WTC11 (cell line): ENCODE measurements around the gene HLA-F. TPM values are rescaled to one million over a fixed set of nuclear protein-coding genes. Genes with fewer than 3 reads are reported as not detected.

ENCODE experiments used
- ATAC-seq: fragments of 200-7000 bp; cut with Tn5 transposase; 2 replicates; pipeline ENCODE4 v1.10.0; 2021; ENCODE audit warnings: mild to moderate bottlenecking, moderate library complexity
- CTCF ChIA-PET: fragments of 300-600 bp; sonication (Branson Sonifier 250); formaldehyde crosslinking; loops from one replicate; lab custom pipeline; 2021; ENCODE audit warnings: antibody characterized with exemption; lab: Charles Lee
- POLR2A ChIA-PET: fragments of 350-600 bp; sonication (Branson Sonifier 250); formaldehyde crosslinking; loops from one replicate; lab custom pipeline; 2021; ENCODE audit warnings: antibody characterized with exemption; lab: Charles Lee
- DNase-seq: peaks from one replicate; pipeline ENCODE4 v3.0.0; 2021; ENCODE audit warnings: low spot score
- H3K27ac Mint-ChIP-seq: 2 replicates; pipeline ENCODE4 v1.8.0; 2021; ENCODE audit warnings: mixed read lengths
- H3K27me3 Mint-ChIP-seq: 2 replicates; pipeline ENCODE4 v1.8.0; 2021; ENCODE audit warnings: low read depth, mild to moderate bottlenecking, moderate library complexity, mixed read lengths
- H3K36me3 Mint-ChIP-seq: 2 replicates; pipeline ENCODE4 v1.8.0; 2021; ENCODE audit warnings: mixed read lengths
- H3K4me1 Mint-ChIP-seq: 2 replicates; pipeline ENCODE4 v1.8.0; 2022; ENCODE audit warnings: mixed read lengths
- H3K4me3 Mint-ChIP-seq: 2 replicates; pipeline ENCODE4 v1.8.0; 2021; ENCODE audit warnings: mild to moderate bottlenecking, moderate library complexity, mixed read lengths
- H3K9me3 Mint-ChIP-seq: 2 replicates; pipeline ENCODE4 v1.8.0; 2021; ENCODE audit warnings: mixed read lengths
- AR ChIP-seq: fragments of 250-450 bp; sonication (Bioruptor Pico); IDR thresholded peaks from 2 replicates; pipeline ENCODE4 v1.9.0; 2021; ENCODE audit warnings: mild to moderate bottlenecking
- ATF1 ChIP-seq: sonication (generic); formaldehyde crosslinking; IDR thresholded peaks from 2 replicates; pipeline ENCODE4 v1.8.1; 2023; ENCODE audit warnings: mild to moderate bottlenecking, moderate library complexity, missing genetic modification reagents
- ATF2 ChIP-seq: sonication (generic); formaldehyde crosslinking; IDR thresholded peaks from 2 replicates; pipeline ENCODE4 v1.8.1; 2022; ENCODE audit warnings: low read depth, missing genetic modification reagents, borderline replicate concordance
- ATF3 ChIP-seq: sonication (generic); formaldehyde crosslinking; conservative IDR thresholded peaks from 2 replicates; pipeline ENCODE4 v1.8.1; 2022; ENCODE audit warnings: mild to moderate bottlenecking, missing genetic modification reagents
- CBFB ChIP-seq: sonication (generic); formaldehyde crosslinking; IDR thresholded peaks from 2 replicates; pipeline ENCODE4 v1.8.1; 2022; ENCODE audit warnings: mild to moderate bottlenecking, low read depth, missing genetic modification reagents
- CREM ChIP-seq: sonication (generic); formaldehyde crosslinking; IDR thresholded peaks from 2 replicates; pipeline ENCODE4 v1.8.1; 2022; ENCODE audit warnings: mild to moderate bottlenecking, missing genetic modification reagents, moderate library complexity
- GABPB1 ChIP-seq: sonication (generic); formaldehyde crosslinking; IDR thresholded peaks from 2 replicates; pipeline ENCODE4 v1.8.1; 2023; ENCODE audit warnings: mild to moderate bottlenecking, missing genetic modification reagents
- GRHL2 ChIP-seq: fragments of 250-450 bp; sonication (Bioruptor Pico); IDR thresholded peaks from 2 replicates; pipeline ENCODE4 v1.8.0; 2022; ENCODE audit warnings: mild to moderate bottlenecking, moderate library complexity; ENCODE audit not compliant: insufficient replicate concordance, severe bottlenecking
- IRF2 ChIP-seq: sonication (generic); formaldehyde crosslinking; IDR thresholded peaks from 2 replicates; pipeline ENCODE4 v1.8.0; 2022; ENCODE audit warnings: low read depth, missing genetic modification reagents, borderline replicate concordance
- JUN ChIP-seq: sonication (generic); formaldehyde crosslinking; IDR thresholded peaks from 2 replicates; pipeline ENCODE4 v1.8.0; 2023; ENCODE audit warnings: mild to moderate bottlenecking, missing genetic modification reagents
- MAX ChIP-seq: sonication (generic); formaldehyde crosslinking; IDR thresholded peaks from 2 replicates; pipeline ENCODE4 v1.8.0; 2022; ENCODE audit warnings: mild to moderate bottlenecking, missing genetic modification reagents
- MXD4 ChIP-seq: fragments of 250-450 bp; sonication (Bioruptor Pico); IDR thresholded peaks from 2 replicates; pipeline ENCODE4 v1.8.0; 2021; ENCODE audit warnings: mild to moderate bottlenecking, moderate library complexity, borderline replicate concordance
- MYBL2 ChIP-seq: sonication (generic); formaldehyde crosslinking; IDR thresholded peaks from 2 replicates; pipeline ENCODE4 v1.8.1; 2023; ENCODE audit warnings: mild to moderate bottlenecking, moderate library complexity, missing genetic modification reagents
- NR1H2 ChIP-seq: sonication (generic); formaldehyde crosslinking; IDR thresholded peaks from 2 replicates; pipeline ENCODE4 v1.9.0; 2021; ENCODE audit warnings: mild to moderate bottlenecking, moderate library complexity, missing genetic modification reagents
- SMAD3 ChIP-seq: sonication (generic); formaldehyde crosslinking; IDR thresholded peaks from 2 replicates; pipeline ENCODE4 v1.8.0; 2022; ENCODE audit warnings: missing genetic modification reagents, mild to moderate bottlenecking, borderline replicate concordance
- STAT6 ChIP-seq: sonication (generic); formaldehyde crosslinking; conservative IDR thresholded peaks from 2 replicates; pipeline ENCODE4 v1.8.1; 2023; ENCODE audit warnings: mild to moderate bottlenecking, low read depth, missing genetic modification reagents, moderate library complexity
- TCF7 ChIP-seq: sonication (generic); formaldehyde crosslinking; IDR thresholded peaks from 2 replicates; pipeline ENCODE4 v1.8.0; 2022; ENCODE audit warnings: mild to moderate bottlenecking, low read depth, missing genetic modification reagents, moderate library complexity
- USF2 ChIP-seq: sonication (generic); formaldehyde crosslinking; IDR thresholded peaks from 2 replicates; pipeline ENCODE4 v1.8.1; 2023; ENCODE audit warnings: mild to moderate bottlenecking, missing genetic modification reagents, moderate library complexity
- ZNF121 ChIP-seq: sonication (generic); formaldehyde crosslinking; IDR thresholded peaks from 2 replicates; pipeline ENCODE4 v1.8.0; 2023; ENCODE audit warnings: missing genetic modification reagents
- ZNF219 ChIP-seq: sonication (generic); formaldehyde crosslinking; IDR thresholded peaks from 2 replicates; pipeline ENCODE4 v1.8.0; 2023; ENCODE audit warnings: missing genetic modification reagents, mild to moderate bottlenecking, borderline replicate concordance
- ZNF232 ChIP-seq: sonication (generic); formaldehyde crosslinking; IDR thresholded peaks from 2 replicates; pipeline ENCODE4 v1.8.0; 2022; ENCODE audit warnings: mild to moderate bottlenecking, missing genetic modification reagents
- ZNF263 ChIP-seq: sonication (generic); formaldehyde crosslinking; IDR thresholded peaks from 2 replicates; pipeline ENCODE4 v1.8.1; 2022; ENCODE audit warnings: low read depth, mild to moderate bottlenecking, moderate library complexity, missing genetic modification reagents
- ZNF416 ChIP-seq: fragments of 250-450 bp; sonication (Bioruptor Pico); IDR thresholded peaks from 2 replicates; pipeline ENCODE4 v1.9.0; 2021; ENCODE audit warnings: mild to moderate bottlenecking, inconsistent platforms
- ZNF425 ChIP-seq: fragments of 250-450 bp; sonication (Bioruptor Pico); conservative IDR thresholded peaks from 2 replicates; pipeline ENCODE4 v1.9.0; 2021; ENCODE audit warnings: mild to moderate bottlenecking
- ZNF671 ChIP-seq: fragments of 250-450 bp; sonication (Bioruptor Pico); IDR thresholded peaks from 2 replicates; pipeline ENCODE4 v1.8.0; 2021; ENCODE audit warnings: mild to moderate bottlenecking
- total RNA-seq: library from RNA; stranded (reverse); gene quantifications from 3 replicates; pipeline ENCODE4 v1.2.3, GENCODE V29; 2021

Gene HLA-F
- total RNA-seq, 1 experiment from 2014 or later = 7.5 TPM

GRCh38 chr6:29749668-29750067, 26.4 kb downstream of the HLA-F start:
- Mint-ChIP-seq H3K36me3 (no peaks in the 10 kb centered on the region), H3K27ac (no peak overlapping the region), H3K4me1 (peaks cover 32% of the 10 kb centered on the region), H3K4me3 (peak overlapping the region; percentile 94), H3K27me3 (peaks cover 84% of the 10 kb centered on the region)
- ATAC-seq = no peak
- CTCF ChIA-PET = interaction anchor here (0.6 to 3.0 kb wide), 15 partner anchors 10 to 470 kb away, joined by 3 to 38 read pairs (median 5); no protein-coding TSS in a partner anchor
- DNase-seq = no peak
- TF ChIP-seq JUN (CRISPR knock-in tag) = no peak
- no peak for TF ChIP-seq IRF2
- TF ChIP-seq CREM (CRISPR knock-in tag) = no peak
- no peak for TF ChIP-seq ATF2
- TF ChIP-seq MXD4 = no peak
- TF ChIP-seq MYBL2 = no peak
- TF ChIP-seq ZNF671 (CRISPR knock-in tag) = no peak
- no peak for TF ChIP-seq ATF3 (CRISPR knock-in tag)
- TF ChIP-seq AR (CRISPR knock-in tag) = no peak
- TF ChIP-seq MAX (CRISPR knock-in tag) = no peak
- TF ChIP-seq ZNF263 (CRISPR knock-in tag) = no peak
- no peak for TF ChIP-seq GRHL2
- no peak for TF ChIP-seq GABPB1 (CRISPR knock-in tag)
- TF ChIP-seq ZNF219 (CRISPR knock-in tag) = no peak
- TF ChIP-seq SMAD3 (CRISPR knock-in tag) = no peak
- no peak for TF ChIP-seq NR1H2
- no peak for TF ChIP-seq ZNF232
- no peak for TF ChIP-seq CBFB (CRISPR knock-in tag)
- no peak for TF ChIP-seq STAT6 (CRISPR knock-in tag)
- TF ChIP-seq, all 79 proteins: peak for 0
- POLR2A ChIA-PET = interaction anchor here (1.5 kb wide), 1 partner anchor 9 kb away, joined by 6 read pairs; no protein-coding TSS in a partner anchor
- peaks cover 6% of the 10 kb centered on the region; the same call in 1 of the 2 replicates for H3K9me3 Mint-ChIP-seq

- CTCF ChIA-PET = interaction anchor here (2.7 to 2.9 kb wide), 2 partner anchors 97 to 100 kb away, joined by 20 to 21 read pairs; no protein-coding TSS in a partner anchor
- Mint-ChIP-seq H3K4me3 (no peak overlapping the region), H3K27ac (no peak overlapping the region), H3K4me1 (peaks cover 43% of the 10 kb centered on the region), H3K36me3 (no peaks in the 10 kb centered on the region), H3K27me3 (peaks cover 73% of the 10 kb centered on the region), H3K9me3 (peaks cover 6% of the 10 kb centered on the region; the same call in 1 of the 2 replicates)
- POLR2A ChIA-PET = no interaction called here
- no peak for DNase-seq
- no peak for ATAC-seq
- TF ChIP-seq ATF2 (no peak), MYBL2 (no peak), ZNF121 (CRISPR knock-in tag) (no peak), ZNF425 (CRISPR knock-in tag) (no peak), TCF7 (no peak), ATF1 (no peak), ZNF416 (CRISPR knock-in tag) (no peak), USF2 (no peak)
These were observed 27.5 kb downstream of the HLA-F start for GRCh38 chr6:29750709-29751108.
